RPMI7951 (cell line): Measurements from ENCODE around the gene HAND1. TPM values are rescaled to one million over a fixed set of nuclear protein-coding genes. Genes with fewer than 3 reads are reported as not detected.
"Not testable (repeated sequence)": the region's sequence is repeated elsewhere in the genome, so short reads cannot be mapped to it uniquely, and the experiment has no call there.

Source experiments
- DNase-seq: peaks from one replicate; pipeline ENCODE4 v3.0.0-alpha.2; 2012; ENCODE audit warnings: low read depth
- total RNA-seq: library from RNA; depleted of rRNA; stranded (reverse); fragments of >200 nt; shearing (Covaris generic); gene quantifications from 2 replicates; pipeline ENCODE4 v1.2.3, GENCODE V29; 2014; rRNA removed

HAND1 gene
- not detected in 2 replicates for total RNA-seq

GRCh38 chr5:154478224-154478565 lies at the start of gene HAND1:
Gene HAND1 (minus strand): TSS chr5:154478227. CDS start chr5:154478008, 219 bp downstream.
- peak; percentile 35 for DNase-seq

GRCh38 chr5:154526231-154527226 lies 48.5 kb upstream of the HAND1 start:
- no peak for DNase-seq

- no peak for DNase-seq
These were observed 46.8 kb upstream of the HAND1 start for GRCh38 chr5:154524859-154525258.

GRCh38 chr5:154524181-154524580 lies 46.2 kb upstream of the HAND1 start:
- no peak for DNase-seq

GRCh38 chr5:154523709-154524108 lies 45.7 kb upstream of the HAND1 start:
- DNase-seq = peak; percentile 16

GRCh38 chr5:154523104-154523503 lies 45.1 kb upstream of the HAND1 start:
- no peak for DNase-seq

GRCh38 chr5:154522284-154522683 lies 44.3 kb upstream of the HAND1 start:
- DNase-seq = no peak

- DNase-seq = no peak
These were observed 43.7 kb upstream of the HAND1 start for GRCh38 chr5:154521756-154522155.

- DNase-seq = no peak
These were observed 42.9 kb upstream of the HAND1 start for GRCh38 chr5:154520861-154521453.

GRCh38 chr5:154519359-154519758 lies 41.3 kb upstream of the HAND1 start:
- no peak for DNase-seq

- DNase-seq = no peak
These were observed 40.4 kb upstream of the HAND1 start for GRCh38 chr5:154518438-154518867.

- no peak for DNase-seq
These were observed 39.9 kb upstream of the HAND1 start for GRCh38 chr5:154517810-154518437.

- no peak for DNase-seq
These were observed 39.2 kb upstream of the HAND1 start for GRCh38 chr5:154517181-154517580.

GRCh38 chr5:154516475-154516874 lies 38.4 kb upstream of the HAND1 start:
- no peak for DNase-seq

- DNase-seq = not testable (repeated sequence)
These were observed 37.5 kb upstream of the HAND1 start for GRCh38 chr5:154515488-154515887.

GRCh38 chr5:154514331-154514730 lies 36.3 kb upstream of the HAND1 start:
- DNase-seq = no peak

- peak; percentile 3 for DNase-seq
These were observed 35.6 kb upstream of the HAND1 start for GRCh38 chr5:154513669-154514084.

GRCh38 chr5:154511984-154512383 lies 34.0 kb upstream of the HAND1 start:
- no peak for DNase-seq

GRCh38 chr5:154509784-154510555 lies 31.9 kb upstream of the HAND1 start:
- no peak for DNase-seq

GRCh38 chr5:154508114-154508513 lies 30.1 kb upstream of the HAND1 start:
- DNase-seq = no peak

GRCh38 chr5:154506716-154507080 lies 28.7 kb upstream of the HAND1 start:
- no peak for DNase-seq
